Fibroblast of skin of right quadriceps (primary cell): ENCODE data around the gene SEMA3F.

Experiments
- DNase-seq: peaks from one replicate; pipeline ENCODE4 v3.0.0-alpha.2; 2013

The SEMA3F gene

GRCh38 chr3:50154840-50155490 lies at the start of gene SEMA3F:
Gene SEMA3F (plus strand): TSS chr3:50155324. CDS start chr3:50159623, 4,299 bp downstream.
- peak; percentile 54 for DNase-seq

GRCh38 chr3:50111757-50112156 lies 43.4 kb upstream of the SEMA3F start:
- no peak for DNase-seq

GRCh38 chr3:50112462-50112861 lies 42.7 kb upstream of the SEMA3F start:
- DNase-seq: no peak

- no peak for DNase-seq
Measured at GRCh38 chr3:50117120-50117519, 38.0 kb upstream of the SEMA3F start.

GRCh38 chr3:50118237-50118636 lies 36.9 kb upstream of the SEMA3F start:
- no peak for DNase-seq

- DNase-seq: no peak
Measured at GRCh38 chr3:50119786-50120185, 35.3 kb upstream of the SEMA3F start.

GRCh38 chr3:50120364-50121071 lies 34.6 kb upstream of the SEMA3F start:
- DNase-seq: no peak

- DNase-seq: peak; percentile 72
Measured at GRCh38 chr3:50121072-50122032, 33.8 kb upstream of the SEMA3F start.

- DNase-seq: no peak
Measured at GRCh38 chr3:50122071-50122470, 33.1 kb upstream of the SEMA3F start.

- no peak for DNase-seq
Measured at GRCh38 chr3:50122661-50123391, 32.3 kb upstream of the SEMA3F start.

- no peak for DNase-seq
Measured at GRCh38 chr3:50123394-50124051, 31.6 kb upstream of the SEMA3F start.

- DNase-seq: no peak
Measured at GRCh38 chr3:50124052-50124799, 30.9 kb upstream of the SEMA3F start.

- DNase-seq: no peak
Measured at GRCh38 chr3:50124800-50125178, 30.3 kb upstream of the SEMA3F start.

GRCh38 chr3:50125541-50126286 lies 29.4 kb upstream of the SEMA3F start:
- DNase-seq: no peak

GRCh38 chr3:50126287-50127211 lies 28.6 kb upstream of the SEMA3F start:
- peak; percentile 34 for DNase-seq

GRCh38 chr3:50127251-50127691 lies 27.9 kb upstream of the SEMA3F start:
- no peak for DNase-seq

GRCh38 chr3:50128001-50128400 lies 27.1 kb upstream of the SEMA3F start:
- no peak for DNase-seq

- no peak for DNase-seq
Measured at GRCh38 chr3:50130436-50130835, 24.7 kb upstream of the SEMA3F start.
